ENCODE measurements around the gene IER3. TPM values are rescaled to one million over a fixed set of nuclear protein-coding genes. Genes with fewer than 3 reads are reported as not detected.

Gene IER3
- total and polyA plus RNA-seq, 9 of the 15 experiments (the other 6 are each of a cell fraction or from before 2014, with no cell fraction given), result 1.5 to 30.0 (median 11.5) TPM

DNA sequence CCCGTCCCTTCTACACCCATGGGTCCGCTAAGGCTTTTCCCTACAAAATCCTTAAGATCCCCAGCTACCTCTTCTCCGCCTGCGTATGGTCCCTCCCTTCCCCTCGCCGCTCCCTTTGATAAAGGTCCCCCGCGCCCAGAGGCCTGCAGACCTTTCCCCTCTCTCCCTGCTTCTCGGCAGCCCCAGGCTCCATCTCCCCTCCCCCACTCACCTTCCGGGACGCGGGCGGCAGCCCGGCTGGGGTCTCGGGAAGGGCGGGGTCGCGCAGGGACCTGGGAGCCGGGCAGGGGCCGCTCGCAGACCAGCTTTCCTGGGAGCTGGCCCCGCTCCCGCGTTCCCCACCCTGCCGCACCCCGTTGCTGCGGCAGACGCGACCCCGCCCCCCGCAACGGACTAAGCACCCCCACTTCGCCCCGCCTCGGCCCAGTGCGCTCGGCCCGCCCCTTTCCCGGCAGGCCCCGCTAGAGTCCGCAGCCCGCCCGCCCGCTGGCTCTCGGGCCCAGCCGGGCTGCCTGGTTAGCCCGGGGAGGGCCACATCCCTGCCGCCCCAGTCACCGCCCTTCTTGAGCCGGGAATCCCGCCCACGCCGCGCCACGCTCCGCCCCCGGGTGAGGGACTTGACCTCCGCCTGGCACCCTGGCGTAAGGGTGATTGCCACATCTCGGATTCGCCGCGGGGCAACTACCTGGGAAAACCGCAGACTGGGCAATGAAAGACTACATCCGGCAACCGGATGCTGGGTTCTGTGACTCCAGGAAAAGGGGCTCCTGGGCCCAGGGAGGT, 1.8 kb downstream of the IER3 start, which contains the start of gene FLOT1 (continued):
- TF ChIP-seq, protein P1, sequence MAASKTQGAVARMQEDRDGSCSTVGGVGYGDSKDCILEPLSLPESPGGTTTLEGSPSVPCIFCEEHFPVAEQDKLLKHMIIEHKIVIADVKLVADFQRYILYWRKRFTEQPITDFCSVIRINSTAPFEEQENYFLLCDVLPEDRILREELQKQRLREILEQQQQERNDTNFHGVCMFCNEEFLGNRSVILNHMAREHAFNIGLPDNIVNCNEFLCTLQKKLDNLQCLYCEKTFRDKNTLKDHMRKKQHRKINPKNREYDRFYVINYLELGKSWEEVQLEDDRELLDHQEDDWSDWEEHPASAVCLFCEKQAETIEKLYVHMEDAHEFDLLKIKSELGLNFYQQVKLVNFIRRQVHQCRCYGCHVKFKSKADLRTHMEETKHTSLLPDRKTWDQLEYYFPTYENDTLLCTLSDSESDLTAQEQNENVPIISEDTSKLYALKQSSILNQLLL (CRISPR knock-in tag; IDR thresholded peaks at IDR 0.05; ENCODE audit: borderline replicate concordance), result 0 out of 2 replicates have a peak, but pooled peaks have one; percentile 33
- TF ChIP-seq MYNN (IDR thresholded peaks at IDR 0.05) (peak; percentile 79; the same call in 1 of the 2 replicates), MYNN (CRISPR knock-in tag; IDR thresholded peaks at IDR 0.05) (no peak), RAD51 (IDR thresholded peaks at IDR 0.05; ENCODE audit: borderline replicate concordance, low read depth) (no peak), FOXK2 (conservative IDR thresholded peaks at IDR 0.05 in 1 of 2, IDR thresholded peaks at IDR 0.05 in 1 of 2; ENCODE audit: low read depth in 2 of 2) (no peak), CHD1 (IDR thresholded peaks at IDR 0.05; ENCODE audit: low read length) (peak; percentile 4), LEF1 (IDR thresholded peaks at IDR 0.05) (no peak), CHD7 (IDR thresholded peaks at IDR 0.05; ENCODE audit: low read depth, low read length) (peak; percentile 18), ZNF764 (CRISPR knock-in tag; IDR thresholded peaks at IDR 0.05; ENCODE audit: low read depth) (0 out of 2 replicates have a peak, but pooled peaks have one; percentile 32), ZNF175 (CRISPR knock-in tag; IDR thresholded peaks at IDR 0.05; ENCODE audit: low read depth) (no peak), POLR2A (conservative IDR thresholded peaks at IDR 0.05) (peak; percentile 81)
- TF ChIP-seq, protein P2, sequence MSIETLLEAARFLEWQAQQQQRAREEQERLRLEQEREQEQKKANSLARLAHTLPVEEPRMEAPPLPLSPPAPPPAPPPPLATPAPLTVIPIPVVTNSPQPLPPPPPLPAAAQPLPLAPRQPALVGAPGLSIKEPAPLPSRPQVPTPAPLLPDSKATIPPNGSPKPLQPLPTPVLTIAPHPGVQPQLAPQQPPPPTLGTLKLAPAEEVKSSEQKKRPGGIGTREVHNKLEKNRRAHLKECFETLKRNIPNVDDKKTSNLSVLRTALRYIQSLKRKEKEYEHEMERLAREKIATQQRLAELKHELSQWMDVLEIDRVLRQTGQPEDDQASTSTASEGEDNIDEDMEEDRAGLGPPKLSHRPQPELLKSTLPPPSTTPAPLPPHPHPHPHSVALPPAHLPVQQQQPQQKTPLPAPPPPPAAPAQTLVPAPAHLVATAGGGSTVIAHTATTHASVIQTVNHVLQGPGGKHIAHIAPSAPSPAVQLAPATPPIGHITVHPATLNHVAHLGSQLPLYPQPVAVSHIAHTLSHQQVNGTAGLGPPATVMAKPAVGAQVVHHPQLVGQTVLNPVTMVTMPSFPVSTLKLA (conservative IDR thresholded peaks at IDR 0.05), result peak; percentile 75 to 77
